NCI-H1092 treated with DMSO at 0.1 percent for 48 hours (cell line): ENCODE results near the gene SAMMSON.

Experiments used
- DNase-seq: peaks from one replicate; lab custom pipeline; 2025; lab: John Stamatoyannopoulos, UW

The SAMMSON gene

GRCh38 chr3:70090322-70090913 is 90.9 kb downstream of the SAMMSON start:
- DNase-seq, result no peak

DNA sequence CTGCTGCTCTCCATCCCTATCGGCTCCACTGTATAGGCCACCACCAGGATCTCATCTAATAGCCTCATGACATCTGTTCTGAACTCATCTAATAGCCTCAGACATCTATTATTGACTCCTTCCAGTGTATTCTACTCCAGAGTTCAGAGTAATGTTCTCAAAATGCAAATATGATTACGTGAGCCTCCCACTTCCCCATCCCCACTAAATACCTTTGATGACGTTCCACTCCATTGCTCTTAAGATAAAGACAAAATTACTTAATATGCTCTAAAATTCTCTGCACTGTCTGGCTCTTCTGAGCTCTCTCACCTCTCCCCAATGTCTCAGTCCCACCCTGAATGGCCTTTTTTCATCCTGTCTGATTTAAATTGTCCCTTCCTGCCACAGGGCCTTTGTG is 94.7 kb downstream of the SAMMSON start:
- no peak for DNase-seq

GRCh38 chr3:70095260-70095659 is 95.7 kb downstream of the SAMMSON start:
- DNase-seq, result no peak

DNA sequence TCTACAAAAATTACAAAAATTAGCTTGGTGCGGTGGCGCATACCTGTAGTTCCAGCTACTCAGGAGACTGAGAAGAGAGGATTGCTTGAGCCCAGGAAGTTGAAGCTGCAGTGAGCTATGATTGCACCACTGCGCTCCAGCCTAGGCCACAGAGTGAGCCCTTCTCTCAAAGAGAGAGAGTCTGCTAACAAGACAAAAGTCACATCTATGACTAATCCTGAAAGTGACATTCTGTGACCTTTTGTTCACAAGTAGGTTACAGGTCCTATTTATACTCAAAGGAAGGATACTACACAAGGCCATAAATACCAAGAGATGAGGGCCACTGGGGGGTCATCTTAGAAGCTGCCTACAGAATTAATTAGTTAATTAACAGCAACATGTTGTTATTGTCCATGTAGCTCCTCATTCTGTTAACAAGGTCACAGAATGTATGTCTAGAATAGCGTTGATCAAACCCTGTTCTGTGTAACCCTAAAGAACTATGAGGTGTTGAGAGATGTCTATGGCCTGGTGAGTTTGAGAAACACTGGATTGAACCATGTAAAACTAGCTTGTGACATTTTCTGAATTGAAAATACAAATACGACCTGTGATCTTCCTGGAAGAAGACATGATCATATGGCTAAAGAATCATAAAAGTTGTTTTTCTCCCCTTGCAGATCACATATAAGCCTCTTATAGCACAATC is 97.0 kb downstream of the SAMMSON start:
- no peak for DNase-seq

DNA sequence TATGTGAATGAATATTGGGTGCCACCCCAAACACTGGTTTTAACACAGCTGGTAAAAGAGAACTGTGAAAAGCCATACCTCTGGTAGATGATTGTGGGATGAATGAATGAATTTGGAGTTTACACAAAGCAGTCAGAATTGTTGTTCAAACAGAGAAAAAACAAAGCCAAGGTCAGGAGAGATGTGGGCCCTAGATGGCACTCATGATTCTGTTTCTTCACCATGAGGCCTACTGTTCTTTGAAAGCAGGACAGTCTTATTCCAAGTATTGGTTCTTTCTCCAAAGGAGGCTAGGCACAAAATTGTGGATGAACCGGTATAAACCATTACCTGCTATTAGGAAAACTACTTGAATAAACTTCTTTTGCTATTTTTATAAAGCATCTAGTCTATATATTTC is 97.6 kb downstream of the SAMMSON start:
- no peak for DNase-seq

- DNase-seq, result no peak
Measured at GRCh38 chr3:70108072-70108471, 108.5 kb downstream of the SAMMSON start.

GRCh38 chr3:70108546-70108945 is 109.0 kb downstream of the SAMMSON start:
- DNase-seq, result no peak

DNA sequence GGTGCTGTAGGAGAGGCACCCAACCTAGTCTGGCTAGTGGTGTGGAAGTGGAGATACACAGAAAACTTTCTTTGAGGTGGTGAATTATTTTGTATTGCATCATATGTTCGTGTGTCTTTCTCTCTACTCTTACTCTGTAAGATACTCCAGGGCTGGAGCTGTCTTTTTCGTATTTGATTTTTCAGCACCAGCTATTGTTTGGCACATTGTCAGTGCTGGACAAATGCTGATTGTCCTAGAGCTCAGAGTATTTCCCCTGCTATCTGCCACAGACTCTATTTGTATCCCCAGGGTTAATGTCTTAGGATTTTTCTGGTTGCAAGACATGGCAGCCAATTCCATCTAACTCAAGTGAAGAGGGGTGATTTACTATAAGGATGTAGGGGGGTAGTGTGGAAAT is 110.5 kb downstream of the SAMMSON start:
- no peak for DNase-seq

- DNase-seq, result no peak
Measured at GRCh38 chr3:70111411-70111810, 111.9 kb downstream of the SAMMSON start.

DNA sequence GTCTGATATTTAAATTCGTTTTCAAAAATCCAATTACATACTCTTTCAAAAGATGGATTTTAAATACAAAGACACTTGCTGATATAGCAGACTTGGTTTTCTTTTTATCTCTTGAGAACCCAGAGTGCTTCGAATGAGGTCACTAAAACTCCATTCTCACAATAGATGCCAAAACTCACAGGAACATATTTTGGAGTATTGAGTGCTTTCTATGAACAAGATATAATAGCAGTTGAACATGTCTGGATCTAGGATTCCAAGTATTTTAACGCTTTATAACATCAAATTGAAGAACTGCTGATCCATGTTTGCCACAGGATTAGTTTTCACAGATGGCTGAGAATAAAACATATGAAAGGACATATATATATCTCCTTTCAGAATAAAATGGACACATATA is 113.2 kb downstream of the SAMMSON start:
- no peak for DNase-seq

- DNase-seq, result no peak
Measured at GRCh38 chr3:70114431-70114830, 114.9 kb downstream of the SAMMSON start.

DNA sequence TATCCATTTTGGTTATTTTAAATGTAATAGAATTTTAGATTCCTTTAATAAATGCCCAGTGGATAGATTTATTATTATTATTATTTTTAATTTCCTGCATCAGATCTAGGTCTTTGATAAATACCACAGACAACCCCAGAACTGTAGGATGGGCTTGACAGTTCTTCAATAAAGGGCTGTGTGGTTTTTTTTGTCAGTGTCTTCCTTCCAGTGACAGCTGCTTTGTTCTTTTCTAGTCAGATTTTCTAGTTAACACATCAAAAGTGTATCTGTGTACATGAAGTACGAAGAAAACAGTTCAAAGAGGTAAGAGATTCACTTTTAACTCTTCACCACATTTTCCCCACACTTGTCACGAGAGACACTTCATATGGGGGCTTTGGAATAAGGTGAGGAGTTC is 120.3 kb downstream of the SAMMSON start:
- no peak for DNase-seq
